ENCODE results near the gene MOCOS. TPM values are rescaled to one million over a fixed set of nuclear protein-coding genes. Genes with fewer than 3 reads are reported as not detected.

MOCOS gene
- total and polyA plus RNA-seq, 2 of the 8 experiments (the other 6 are each of a cell fraction or from before 2014, with no cell fraction given) = 4.7 to 5.8 TPM

DNA sequence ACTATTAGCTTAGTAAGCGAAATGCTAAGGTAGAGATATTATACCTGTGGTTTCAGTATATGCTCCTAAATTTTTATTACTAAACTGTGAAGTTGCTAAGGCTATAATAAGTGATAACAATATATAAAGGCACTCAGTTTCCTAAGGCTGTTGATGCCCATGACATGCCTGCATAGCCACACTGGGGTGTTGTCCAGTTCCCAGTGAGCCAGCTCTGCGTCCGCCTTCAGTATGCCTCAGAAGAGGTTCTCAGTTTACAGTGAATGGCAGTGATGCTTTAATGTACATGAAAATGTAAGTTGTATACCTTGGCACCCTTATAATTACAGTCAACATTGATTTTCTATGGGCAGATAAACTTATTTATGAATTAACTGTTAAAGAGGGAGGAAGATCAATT, 117.4 kb downstream of the MOCOS start:
- H3K56ac ChIP-seq (replicated peaks; ENCODE audit: insufficient read length, low read depth, low read length) = no peak overlapping the region
- CTCF ChIA-PET (ENCODE audit: partially characterized antibody) = interaction anchor here (1.2 to 1.7 kb wide), 2 partner anchors 107 to 357 kb away, joined by 3 to 8 read pairs; no protein-coding TSS in a partner anchor

More for the DNA sequence above, 117.4 kb downstream of the MOCOS start:
- H3K4me2 ChIP-seq (ENCODE audit: insufficient read depth in 1 of 2, low read depth in 2 of 2, low read length in 2 of 2) = no peak overlapping the region
- H2AFZ ChIP-seq (ENCODE audit: low read length) = no peak overlapping the region
- H3K4ac ChIP-seq (replicated peaks; ENCODE audit: insufficient read length, low read depth, low read length) = no peak overlapping the region
- DNase-seq (ENCODE audit: low read depth in 1 of 2, low spot score in 2 of 2) (no peak), FAIRE-seq (no peak)
- no peak overlapping the region for H2BK20ac ChIP-seq (ENCODE audit: low read length)
- peaks cover 0 to 13% of the 10 kb centered on the region in 2 experiments; a peak in 2 of 4 replicates for H3K79me2 ChIP-seq (ENCODE audit: control insufficient read depth in 1 of 2, insufficient read depth in 2 of 2, low read length in 2 of 2)
- no peak overlapping the region for H3K4me3 ChIP-seq (ENCODE audit: extremely low read depth in 1 of 4, insufficient read depth in 2 of 4, low read depth in 3 of 4, low read length in 4 of 4)
- 89% methylated on average over 3 of the region's 3 CpGs; no CpG with 5 or more reads in 1 of the 2 experiments for WGBS, 2 experiments (ENCODE audit: extremely low coverage in 1 of 2, insufficient coverage in 1 of 2, insufficient read length in 1 of 2, insufficient replicate concordance in 2 of 2, low coverage in 1 of 2, low lambda C conversion rate in 2 of 2, missing lambda C conversion rate in 1 of 2)
- H2BK12ac ChIP-seq (ENCODE audit: low read depth, low read length) = no peak overlapping the region
- TF ChIP-seq SP1 (IDR thresholded peaks at IDR 0.05; ENCODE audit: low read depth, low read length) (no peak), RFX5 (IDR thresholded peaks at IDR 0.05; ENCODE audit: borderline replicate concordance, low read depth, low read length) (no peak), SIX5 (IDR thresholded peaks at IDR 0.05; ENCODE audit: low read depth, low read length) (no peak), EP300 (IDR thresholded peaks at IDR 0.05; ENCODE audit: borderline replicate concordance in 1 of 2, low read depth in 2 of 2, low read length in 2 of 2) (no peak), RAD21 (IDR thresholded peaks at IDR 0.05 in 1 of 2, conservative IDR thresholded peaks at IDR 0.05 in 1 of 2; ENCODE audit: low read depth in 2 of 2, low read length in 2 of 2) (no peak), TCF12 (IDR thresholded peaks at IDR 0.05; ENCODE audit: low read depth, low read length) (no peak), BRCA1 (IDR thresholded peaks at IDR 0.05; ENCODE audit: low read depth, low read length) (no peak)
- H2BK15ac ChIP-seq (ENCODE audit: low read length) = no peak overlapping the region
- peaks cover 3 to 16% (median 12%) of the 10 kb centered on the region in 4 experiments; a peak in 6 of 7 replicates for H3K4me1 ChIP-seq (replicated peaks in 1 of 4; ENCODE audit: control insufficient read depth in 3 of 4, insufficient read depth in 4 of 4, low read length in 3 of 4)
- peaks cover 4% of the 10 kb centered on the region; the same call in 1 of the 2 replicates for H3K79me1 ChIP-seq (ENCODE audit: low read depth, low read length)
- no peak overlapping the region for H2BK120ac ChIP-seq (replicated peaks; ENCODE audit: low read depth, low read length)
- no peak overlapping the region for H3K9ac ChIP-seq (replicated peaks in 1 of 4; ENCODE audit: extremely low read depth in 1 of 4, low read depth in 3 of 4, low read length in 3 of 4)
- no peak overlapping the region for H2BK5ac ChIP-seq (ENCODE audit: low read depth, low read length)
- H3K23ac ChIP-seq (ENCODE audit: insufficient read length) = no peak overlapping the region
- POLR2A ChIA-PET (ENCODE audit: partially characterized antibody) = no interaction called here
- no peak overlapping the region for H3K27ac ChIP-seq (ENCODE audit: low read depth, low read length)
- peaks cover 4% of the 10 kb centered on the region in 2 experiments for H4K20me1 ChIP-seq (replicated peaks in 1 of 2; ENCODE audit: control insufficient read depth in 1 of 2, insufficient read depth in 2 of 2, low read length in 2 of 2)
- no peak overlapping the region for H4K5ac ChIP-seq (ENCODE audit: insufficient read length, low read depth, low read length)
- no peak overlapping the region for H3K14ac ChIP-seq (ENCODE audit: insufficient read length)
- H4K91ac ChIP-seq (replicated peaks; ENCODE audit: insufficient read length, low read length) = no peak overlapping the region
- H3K23me2 ChIP-seq (ENCODE audit: low read depth, low read length) = no peaks in the 10 kb centered on the region
- no peak overlapping the region for H3K18ac ChIP-seq (ENCODE audit: extremely low read depth, low read length)
- H4K8ac ChIP-seq (ENCODE audit: extremely low read depth, insufficient read depth, low read length) = no peak overlapping the region
- no peaks in the 10 kb centered on the region; a peak in 2 of 7 replicates for H3K27me3 ChIP-seq (replicated peaks in 1 of 4; ENCODE audit: control insufficient read depth in 3 of 4, extremely low read depth in 1 of 4, insufficient read depth in 3 of 4, low read length in 3 of 4)
- H3K9me3 ChIP-seq (ENCODE audit: insufficient read depth in 2 of 2, low read depth in 1 of 2, low read length in 1 of 2) = no peaks in the 10 kb centered on the region
- no peaks in the 10 kb centered on the region for H3K36me3 ChIP-seq (ENCODE audit: control insufficient read depth in 2 of 4, insufficient read depth in 4 of 4, low read length in 3 of 4)
- no peak overlapping the region for H2AK5ac ChIP-seq (ENCODE audit: low read depth, low read length)

Data from H1 (cell line).